ENCODE results near the gene GPRIN3.

GPRIN3 gene

GRCh38 chr4:89245459-89245858 lies 62.1 kb downstream of the GPRIN3 start:
- no peak overlapping the region for H3K27ac ChIP-seq (replicated peaks)
- no peak for TF ChIP-seq GABPA (IDR thresholded peaks at IDR 0.05; ENCODE audit: low read depth)
- no peak for TF ChIP-seq REST (IDR thresholded peaks at IDR 0.05; ENCODE audit: insufficient replicate concordance, low read depth)
- TF ChIP-seq POLR2AphosphoS5 (IDR thresholded peaks at IDR 0.05; ENCODE audit: low read depth): no peak
- TF ChIP-seq SPI1 (IDR thresholded peaks at IDR 0.05; ENCODE audit: borderline replicate concordance, low read depth): no peak
- no peak for TF ChIP-seq CTCF (IDR thresholded peaks at IDR 0.05; ENCODE audit: insufficient read depth, low read length)
- H3K4me3 ChIP-seq (replicated peaks; ENCODE audit: insufficient read depth, low read length): no peak overlapping the region
- no peaks in the 10 kb centered on the region for H3K27me3 ChIP-seq (ENCODE audit: insufficient read depth, poor library complexity, severe bottlenecking)
- no peak for DNase-seq (ENCODE audit: low read depth in 1 of 2, low spot score in 1 of 2)

- DNase-seq (ENCODE audit: low read depth in 1 of 2, low spot score in 1 of 2): no peak
- no peak overlapping the region for H3K27ac ChIP-seq (replicated peaks)
- H3K27me3 ChIP-seq (ENCODE audit: insufficient read depth, poor library complexity, severe bottlenecking): no peaks in the 10 kb centered on the region
- no peak for TF ChIP-seq SPI1 (IDR thresholded peaks at IDR 0.05; ENCODE audit: borderline replicate concordance, low read depth)
- no peak for TF ChIP-seq GABPA (IDR thresholded peaks at IDR 0.05; ENCODE audit: low read depth)
- no peak for TF ChIP-seq POLR2AphosphoS5 (IDR thresholded peaks at IDR 0.05; ENCODE audit: low read depth)
- TF ChIP-seq CTCF (IDR thresholded peaks at IDR 0.05; ENCODE audit: insufficient read depth, low read length): no peak
- no peak for TF ChIP-seq REST (IDR thresholded peaks at IDR 0.05; ENCODE audit: insufficient replicate concordance, low read depth)
- H3K4me3 ChIP-seq (replicated peaks; ENCODE audit: insufficient read depth, low read length): no peak overlapping the region
Measured at GRCh38 chr4:89243733-89244252, 63.8 kb downstream of the GPRIN3 start.

- no peak overlapping the region for H3K27ac ChIP-seq (replicated peaks)
- DNase-seq (ENCODE audit: low read depth in 1 of 2, low spot score in 1 of 2): no peak
- no peak overlapping the region for H3K4me3 ChIP-seq (replicated peaks; ENCODE audit: insufficient read depth, low read length)
- H3K27me3 ChIP-seq (ENCODE audit: insufficient read depth, poor library complexity, severe bottlenecking): no peaks in the 10 kb centered on the region
- TF ChIP-seq REST (IDR thresholded peaks at IDR 0.05; ENCODE audit: insufficient replicate concordance, low read depth) (no peak), GABPA (IDR thresholded peaks at IDR 0.05; ENCODE audit: low read depth) (no peak), CTCF (IDR thresholded peaks at IDR 0.05; ENCODE audit: insufficient read depth, low read length) (no peak), POLR2AphosphoS5 (IDR thresholded peaks at IDR 0.05; ENCODE audit: low read depth) (no peak), SPI1 (IDR thresholded peaks at IDR 0.05; ENCODE audit: borderline replicate concordance, low read depth) (no peak)
Measured at GRCh38 chr4:89242864-89243732, 64.5 kb downstream of the GPRIN3 start.

Data from HL-60 (cell line).